Stimulated activated CD8-positive, alpha-beta memory T cell treated with anti-CD3 and anti-CD28 coated beads, Interleukin-15, amount 100 ng/mL, for 4 hours (primary cell): ENCODE measurements around the gene DLL1.
A peak's percentile ranks its signal among the peaks of the same experiment; 100 is the strongest.
"Not testable (repeated sequence)": the region's sequence is repeated elsewhere in the genome, so short reads cannot be mapped to it uniquely, and the experiment has no call there.

Experiments
- DNase-seq, 2 donors: peaks; one replicate each; pipeline ENCODE4 v3.0.0-alpha.2; 2020; ENCODE audit warnings: low read depth in 2 of 2

DLL1 gene

DNA sequence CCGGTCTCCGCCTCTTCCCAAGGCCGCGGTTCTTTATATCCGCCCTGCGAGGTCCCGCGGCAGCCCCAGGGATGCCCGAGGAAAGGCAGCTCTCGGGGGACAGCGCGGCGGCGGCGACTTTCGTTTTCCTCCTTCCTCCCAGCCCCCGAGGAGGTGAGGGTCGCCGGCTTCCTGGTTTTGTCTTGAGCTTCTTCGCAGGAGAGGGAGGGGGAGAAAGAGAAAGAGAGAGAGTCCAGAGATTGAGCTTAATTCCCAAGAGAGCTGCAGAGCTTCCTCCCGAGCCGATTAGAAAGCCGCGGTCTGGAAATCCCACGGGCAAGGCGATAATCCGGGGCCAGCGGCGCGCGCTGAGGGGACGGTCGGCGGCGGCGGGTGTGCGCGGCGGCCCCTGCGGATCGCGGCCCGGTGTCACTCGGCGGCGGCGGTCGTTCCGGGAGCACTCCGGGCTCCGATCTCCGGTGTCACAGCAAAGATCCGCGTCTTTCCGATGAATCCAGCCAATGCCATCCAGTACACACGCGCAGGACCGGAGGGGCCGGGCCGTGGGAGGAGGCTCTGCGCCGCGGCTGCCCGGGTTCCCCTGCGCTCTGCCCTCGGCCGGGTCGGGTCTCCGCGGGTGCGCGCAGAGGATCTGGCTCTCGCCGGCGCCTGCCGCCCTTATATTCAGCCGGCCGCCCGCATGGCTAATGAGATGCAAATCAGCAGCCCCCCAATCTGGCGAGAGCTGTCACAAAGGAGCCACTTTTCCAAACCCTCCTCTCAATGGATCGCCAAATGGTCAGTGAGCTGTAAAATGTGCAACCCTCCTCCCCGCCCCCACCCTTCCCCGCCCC, at the start of gene DLL1:
Gene DLL1, minus strand, starts transcription at position 783 of the 833 bp plus-strand sequence. CDS start 939 bp downstream, outside the sequence.
- no peak for DNase-seq

GRCh38 chr6:170335199-170335598, 44.3 kb upstream of the DLL1 start:
- DNase-seq = not testable (repeated sequence)

GRCh38 chr6:170329321-170329720, 38.4 kb upstream of the DLL1 start:
- DNase-seq = no peak

GRCh38 chr6:170317718-170318117, 26.8 kb upstream of the DLL1 start:
- no peak for DNase-seq

DNA sequence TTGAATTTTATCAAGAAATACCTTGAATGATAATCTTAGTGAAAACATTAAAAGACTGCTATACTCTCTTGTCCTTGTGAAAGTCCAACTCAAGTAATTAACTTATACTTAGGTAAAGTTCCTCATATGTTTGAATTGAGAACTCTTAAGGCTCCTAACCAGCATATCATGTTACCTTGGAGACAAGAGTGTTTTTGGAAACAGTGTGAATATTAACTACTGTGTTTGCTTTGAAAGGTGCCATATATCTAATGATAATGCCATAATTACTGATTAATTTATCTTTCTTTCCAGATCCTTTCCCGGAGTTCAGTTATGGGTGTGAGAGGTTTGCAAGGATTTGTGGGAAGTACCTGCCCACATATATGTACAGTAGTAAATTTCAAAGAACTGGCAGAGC, 26.2 kb upstream of the DLL1 start:
- no peak for DNase-seq

DNA sequence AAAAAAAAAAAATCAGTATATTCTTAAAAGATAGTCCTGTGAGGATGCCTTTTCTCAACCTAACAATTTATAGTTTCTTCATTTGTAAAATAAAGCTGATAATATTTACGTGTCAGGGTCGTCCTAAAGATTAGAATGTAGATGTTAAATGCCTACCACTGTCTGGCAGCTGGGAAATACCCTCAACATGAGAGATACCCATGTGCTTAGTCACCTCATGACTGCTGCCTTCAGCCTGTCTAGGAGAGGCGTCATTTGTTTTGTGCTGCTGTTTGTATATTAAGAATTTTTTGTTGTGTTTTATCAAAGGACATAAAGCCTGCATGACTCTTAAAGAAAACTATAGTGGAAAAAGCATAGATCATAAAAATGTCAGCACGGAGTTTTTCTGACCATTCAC, 25.2 kb upstream of the DLL1 start:
- no peak for DNase-seq

DNA sequence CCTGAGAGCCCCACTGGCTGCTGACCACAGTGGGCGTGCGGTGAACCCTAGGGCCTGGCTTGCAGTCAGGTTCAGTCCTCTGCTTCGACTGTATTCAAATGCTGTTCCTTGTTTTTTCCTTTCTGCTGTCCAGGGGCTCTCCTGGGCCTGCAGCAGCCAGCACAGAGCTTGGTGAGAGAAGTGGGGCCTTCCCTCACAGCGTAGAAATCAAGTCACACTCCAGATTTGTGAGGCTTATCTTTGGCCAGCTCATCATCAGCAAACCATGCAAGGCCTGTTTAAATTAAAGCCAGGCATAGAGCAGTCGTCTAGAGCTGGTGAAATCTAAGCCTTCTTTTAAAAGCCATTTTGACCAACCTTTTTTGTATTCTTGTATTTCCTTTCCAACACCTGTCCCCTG, 24.1 kb upstream of the DLL1 start:
- DNase-seq = no peak

DNA sequence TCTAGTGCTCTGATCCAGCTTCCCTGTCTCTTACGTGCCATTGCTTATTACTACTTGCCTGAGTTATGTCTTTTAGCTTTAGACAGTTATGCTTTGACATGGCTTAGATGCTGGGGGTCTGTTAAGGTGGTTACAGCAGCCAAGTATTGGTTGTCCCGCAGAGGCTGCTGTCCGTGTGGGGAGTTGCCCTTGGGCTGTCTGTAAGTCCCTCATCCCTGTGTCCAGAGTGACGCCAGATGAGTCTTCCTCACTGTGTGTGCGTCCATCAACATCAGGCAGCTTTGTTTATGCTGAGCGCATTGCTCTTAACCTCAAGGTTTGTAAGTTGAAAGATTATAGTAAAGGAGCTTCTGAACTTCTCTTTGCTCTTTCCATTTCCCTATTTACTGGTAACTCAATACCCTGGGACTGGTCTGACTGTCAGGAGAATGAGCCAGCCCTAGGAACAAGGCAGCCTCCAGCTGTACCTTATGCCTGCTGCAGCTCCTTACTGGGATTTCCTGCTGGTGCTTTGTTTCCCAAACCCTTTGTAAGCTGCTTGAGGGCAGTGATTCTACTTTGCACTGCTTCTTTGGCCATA, 22.9 kb upstream of the DLL1 start:
- no peak for DNase-seq

- DNase-seq = no peak
Observed at GRCh38 chr6:170312876-170313275, 22.0 kb upstream of the DLL1 start.

DNA sequence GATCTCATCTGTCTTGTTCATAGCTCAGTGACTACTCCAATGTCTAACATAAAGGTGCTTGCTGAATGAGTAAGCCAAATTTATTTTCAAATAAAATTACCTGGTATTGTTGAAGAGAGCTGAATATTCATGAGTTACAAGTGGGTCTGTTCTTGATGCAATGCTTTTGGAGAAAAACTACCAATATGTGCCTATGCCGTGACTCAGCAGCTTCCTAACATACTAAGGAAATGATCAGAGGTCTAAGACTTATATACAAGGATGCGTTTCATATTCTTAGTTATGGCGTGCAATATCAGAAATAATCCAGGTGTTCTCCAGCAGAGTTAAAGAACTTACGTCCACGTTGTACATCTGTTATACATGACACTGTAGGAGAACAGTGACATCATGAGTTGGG, 20.8 kb upstream of the DLL1 start:
- no peak for DNase-seq

DNA sequence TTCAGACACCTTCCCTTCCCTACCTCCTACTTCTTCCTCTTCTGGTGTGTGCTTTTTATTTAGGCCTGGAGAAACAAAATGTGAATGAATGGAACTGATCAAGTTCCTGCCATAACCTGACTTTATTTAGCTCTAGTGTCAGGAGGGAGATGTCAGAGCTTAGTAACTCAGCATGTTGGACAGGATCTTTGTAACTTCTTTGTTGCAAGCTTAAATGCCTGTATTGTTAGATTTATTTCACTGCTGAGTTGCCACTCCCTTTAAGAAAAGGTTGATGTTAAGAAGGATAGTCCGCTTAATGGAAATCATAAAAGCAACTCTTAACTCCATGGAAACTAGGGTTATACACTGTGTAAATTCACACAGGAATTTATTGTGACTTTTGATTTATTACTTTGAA, 17.9 kb upstream of the DLL1 start:
- DNase-seq = no peak

GRCh38 chr6:170307080-170307545, 16.2 kb upstream of the DLL1 start:
- DNase-seq = no peak

DNA sequence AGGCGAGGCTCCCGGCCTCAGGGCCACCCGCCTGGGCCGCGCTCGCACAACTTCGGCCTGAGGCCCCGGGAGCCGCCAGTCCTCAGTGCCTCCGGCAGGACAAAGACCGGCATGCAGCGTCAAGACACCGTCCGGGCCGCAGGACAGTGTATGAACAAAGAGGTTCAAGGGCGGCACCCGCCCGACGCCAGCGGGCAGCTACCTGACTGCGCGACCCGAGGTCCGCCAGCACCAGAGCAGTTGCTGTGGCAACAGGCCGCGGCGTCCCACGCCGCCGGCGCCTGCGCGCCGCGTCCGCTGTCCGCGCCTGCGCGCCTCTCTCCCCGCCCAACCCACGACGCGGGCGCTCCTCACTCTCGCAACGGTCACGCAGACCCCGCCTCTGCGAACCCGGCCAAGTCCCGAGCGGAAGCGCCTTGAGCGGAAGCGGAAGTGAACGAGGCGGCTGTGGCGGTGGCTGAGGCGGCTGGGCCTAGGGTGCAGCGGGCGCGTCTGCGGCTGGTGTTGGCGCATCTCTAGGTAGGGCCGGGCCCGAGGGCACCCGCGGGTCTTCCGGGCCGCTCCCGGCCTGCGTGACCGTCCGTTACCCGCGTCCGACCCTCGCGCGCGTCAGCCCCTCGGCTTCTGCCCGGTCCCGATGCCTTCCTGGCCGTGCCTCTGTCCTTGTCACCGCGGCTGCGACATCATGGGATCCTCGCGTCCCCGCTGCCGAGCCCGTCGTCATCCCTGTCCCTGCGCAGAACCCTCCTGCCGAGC, 15.6 kb upstream of the DLL1 start, which contains the start of gene FAM120B:
Gene FAM120B, plus strand, starts transcription at position 435 of the 756 bp plus-strand sequence. CDS start 10,633 bp downstream, outside the sequence.
- peak; percentile 92 to 95 for DNase-seq

DNA sequence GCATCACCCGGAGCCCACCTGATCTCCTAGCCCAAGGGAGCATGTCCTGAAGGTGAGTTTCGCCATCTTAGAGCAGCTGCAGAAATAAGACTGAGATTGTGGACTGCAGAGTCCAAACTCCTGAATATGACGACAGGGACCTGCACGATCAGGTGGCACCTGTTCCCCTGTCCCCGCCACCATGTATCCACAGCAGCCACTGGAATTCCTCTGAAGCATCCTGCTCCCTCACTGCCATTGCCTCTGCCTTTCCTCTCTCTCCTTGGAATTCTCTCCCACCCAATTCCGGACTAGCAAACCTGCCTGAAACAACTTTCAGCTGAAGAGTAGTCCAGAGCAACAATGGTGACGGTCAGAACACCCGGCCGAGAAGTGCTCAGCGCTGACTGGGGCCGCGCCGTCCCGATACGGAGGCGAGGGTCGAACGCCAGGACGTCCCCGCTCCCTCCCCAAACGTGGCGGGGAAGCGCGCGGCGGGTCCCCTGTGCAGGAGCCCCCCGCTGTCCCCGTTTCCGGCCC, 15.0 kb upstream of the DLL1 start:
- DNase-seq = no peak

DNA sequence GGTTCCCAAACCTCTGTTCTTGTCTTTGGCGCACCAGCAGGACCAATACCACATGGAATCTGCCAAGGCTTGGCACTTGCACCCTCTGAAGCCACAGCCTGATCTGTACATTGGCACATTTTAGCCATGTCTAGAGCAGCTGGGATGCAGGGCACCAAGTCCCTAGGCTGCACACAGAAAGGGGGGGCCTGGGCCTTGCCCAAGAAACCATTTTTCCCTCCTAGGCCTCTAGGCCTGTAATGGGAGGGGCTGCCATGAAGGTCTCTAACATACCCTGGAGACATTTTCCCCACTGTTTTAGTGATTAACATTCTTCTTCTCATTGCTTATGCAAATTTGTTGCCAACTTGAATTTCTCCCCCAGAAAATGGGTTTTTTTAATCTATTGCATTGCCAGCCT, 10.3 kb upstream of the DLL1 start:
- no peak for DNase-seq

GRCh38 chr6:170298688-170299087, 7.8 kb upstream of the DLL1 start:
- DNase-seq = no peak

- no peak for DNase-seq
Observed at GRCh38 chr6:170297576-170298330, 6.9 kb upstream of the DLL1 start.

- DNase-seq = no peak
Observed at GRCh38 chr6:170296746-170297575, 6.1 kb upstream of the DLL1 start.

DNA sequence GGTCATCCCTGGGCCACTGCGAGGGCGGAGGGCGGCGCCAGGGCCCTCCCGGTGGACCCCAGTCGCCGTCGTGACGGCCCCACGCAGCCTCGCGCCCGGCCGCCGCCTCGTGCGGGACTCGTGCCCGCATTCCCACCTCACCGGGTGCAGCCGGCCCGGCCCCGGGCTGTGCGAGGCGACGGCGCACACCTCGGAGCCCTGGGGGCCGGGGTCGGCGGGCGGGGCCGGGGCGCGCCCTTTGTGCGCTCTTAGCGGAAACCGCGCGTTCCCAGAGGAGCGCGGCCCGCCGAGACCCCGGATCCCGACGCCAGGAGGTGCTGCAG, 5.5 kb upstream of the DLL1 start:
- no peak for DNase-seq

DNA sequence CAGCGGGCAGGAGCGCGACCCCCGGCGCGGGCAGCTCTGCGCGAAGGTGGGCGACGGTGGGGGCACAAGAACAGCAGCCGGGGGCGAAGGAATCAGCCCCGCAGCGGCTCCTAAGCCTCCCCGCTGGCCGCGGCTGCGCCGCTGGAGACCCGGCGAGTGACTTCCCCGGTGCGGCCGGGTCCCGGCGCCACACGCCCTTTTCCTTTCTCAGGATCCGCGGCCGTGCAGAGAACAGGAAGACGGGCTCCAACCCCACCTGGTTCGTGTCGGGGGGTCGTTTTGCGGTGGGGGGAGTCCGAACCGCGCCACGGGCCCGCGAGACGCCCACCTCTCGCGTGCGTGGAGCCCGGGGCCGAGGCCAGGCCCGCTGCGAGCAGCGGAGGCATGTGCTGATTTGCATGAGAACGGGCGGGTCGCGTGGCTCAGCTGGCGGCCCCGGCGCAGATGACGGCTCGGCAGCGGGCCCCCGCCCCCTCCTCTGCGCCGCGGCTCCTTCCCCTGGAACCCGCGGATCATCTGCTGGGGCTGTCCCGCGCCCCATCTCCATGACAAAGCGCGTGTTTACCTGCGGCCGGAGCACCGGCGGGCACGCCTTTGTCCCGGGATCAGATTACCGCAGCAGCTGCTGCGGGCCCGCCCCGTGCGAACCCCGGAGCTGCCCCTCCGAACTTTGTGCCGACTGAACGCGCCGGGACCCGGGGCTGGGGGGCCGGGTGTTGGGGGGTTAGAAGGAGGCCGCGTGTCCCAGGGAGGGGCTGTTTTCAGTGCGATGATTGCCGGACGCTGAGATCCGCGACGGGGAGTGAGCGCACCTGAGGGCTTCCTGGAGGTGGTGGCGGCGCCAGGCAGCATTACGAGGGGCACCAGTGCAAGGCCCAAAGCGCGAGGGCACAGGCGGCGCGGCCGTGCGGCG, 4.9 kb upstream of the DLL1 start:
- peak in 1 of 2 donors; percentile 25 for DNase-seq
